ENCODE results near the gene SERPINB2. TPM values are rescaled to one million over a fixed set of nuclear protein-coding genes. Genes with fewer than 3 reads are reported as not detected.

Gene SERPINB2
- total RNA-seq, 3 donors from 2014 or later (not counting 1 experiment from before 2014, with no cell fraction given): 1.4 to 9.0 TPM; not detected in 1

- DNase-seq: no peak
- H3K36me3 ChIP-seq (ENCODE audit: control insufficient read depth, insufficient read depth, low read length): no peaks in the 10 kb centered on the region
- no peak overlapping the region for H3K4me3 Mint-ChIP-seq
- peaks cover 0 to 10% of the 10 kb centered on the region in 2 donors for H3K4me1 Mint-ChIP-seq
- no peaks in the 10 kb centered on the region for H3K9me3 ChIP-seq (ENCODE audit: control insufficient read depth, insufficient read depth, low read length)
- TF ChIP-seq CTCF (IDR thresholded peaks at IDR 0.05): no peak
- intact Hi-C loops (cut with micrococcal nuclease): no loop called here
- H3K4me1 ChIP-seq (ENCODE audit: control insufficient read depth, insufficient read depth, low read length): peaks cover 6% of the 10 kb centered on the region
- H3K27ac Mint-ChIP-seq: no peak overlapping the region
- H3K36me3 Mint-ChIP-seq: no peaks in the 10 kb centered on the region
- 80% methylated on average over 2 of the region's 3 CpGs for WGBS (ENCODE audit: insufficient coverage)
- H3K9me3 Mint-ChIP-seq: peaks cover 0 to 3% of the 10 kb centered on the region in 2 donors
- no peak overlapping the region for H3K4me3 ChIP-seq (ENCODE audit: low read length)
- H3K27me3 ChIP-seq (ENCODE audit: control insufficient read depth, insufficient read depth, low read length): peaks cover 11% of the 10 kb centered on the region
- H3K27ac ChIP-seq (ENCODE audit: low read length): no peak overlapping the region
- ATAC-seq: no peak
- H3K27me3 Mint-ChIP-seq (ENCODE audit: low read depth in 2 of 2): peaks cover 48 to 59% of the 10 kb centered on the region in 2 donors
Observed at GRCh38 chr18:63947051-63947790, 59.7 kb downstream of the SERPINB2 start.

- H3K36me3 ChIP-seq (ENCODE audit: control insufficient read depth, insufficient read depth, low read length): no peaks in the 10 kb centered on the region
- Mint-ChIP-seq H3K27ac (no peak within 1 kb of the TSS), H3K27me3 (ENCODE audit: low read depth in 2 of 2) (peaks cover 32 to 39% of the 10 kb centered on the region in 2 donors), H3K4me3 (no peak within 1 kb of the TSS), H3K4me1 (peaks cover 0 to 10% of the 10 kb centered on the region in 2 donors), H3K36me3 (no peaks in the 10 kb centered on the region), H3K9me3 (peaks cover 0 to 3% of the 10 kb centered on the region in 2 donors)
- H3K9me3 ChIP-seq (ENCODE audit: control insufficient read depth, insufficient read depth, low read length): no peaks in the 10 kb centered on the region
- H3K27me3 ChIP-seq (ENCODE audit: control insufficient read depth, insufficient read depth, low read length): peaks cover 11% of the 10 kb centered on the region
- intact Hi-C loops (cut with micrococcal nuclease): no loop called here
- peak in 1 of 2 donors; percentile 78 for DNase-seq
- 27% methylated on average over 35 of the region's 35 CpGs for WGBS (ENCODE audit: insufficient coverage)
- TF ChIP-seq CTCF (IDR thresholded peaks at IDR 0.05): no peak
- no peak within 1 kb of the TSS for H3K4me3 ChIP-seq (ENCODE audit: low read length)
- H3K27ac ChIP-seq (ENCODE audit: low read length): no peak within 1 kb of the TSS
- H3K4me1 ChIP-seq (ENCODE audit: control insufficient read depth, insufficient read depth, low read length): peaks cover 6% of the 10 kb centered on the region
- peak; percentile 61 to 77 (median 72) for ATAC-seq
Observed at GRCh38 chr18:63949068-63949737, 61.7 kb downstream of the SERPINB2 start, which contains the start of gene HMSD. TSS of gene HMSD (plus strand) at chr18:63949301. CDS start at chr18:63953456, 4,155 bp downstream.

GRCh38 chr18:63951302-63951705, 63.8 kb downstream of the SERPINB2 start:
- peaks cover 32 to 51% of the 10 kb centered on the region in 2 donors for H3K27me3 Mint-ChIP-seq (ENCODE audit: low read depth in 2 of 2)
- H3K36me3 Mint-ChIP-seq: no peaks in the 10 kb centered on the region
- intact Hi-C loops (cut with micrococcal nuclease): no loop called here
- Histone ChIP-seq H3K27ac (ENCODE audit: low read length) (no peak overlapping the region), H3K4me3 (ENCODE audit: low read length) (no peak overlapping the region), H3K27me3 (ENCODE audit: control insufficient read depth, insufficient read depth, low read length) (peaks cover 11% of the 10 kb centered on the region), H3K4me1 (ENCODE audit: control insufficient read depth, insufficient read depth, low read length) (peaks cover 6% of the 10 kb centered on the region), H3K9me3 (ENCODE audit: control insufficient read depth, insufficient read depth, low read length) (no peaks in the 10 kb centered on the region), H3K36me3 (ENCODE audit: control insufficient read depth, insufficient read depth, low read length) (no peaks in the 10 kb centered on the region)
- no peak for TF ChIP-seq CTCF (IDR thresholded peaks at IDR 0.05)
- no peak overlapping the region for H3K4me3 Mint-ChIP-seq
- DNase-seq: peak in 1 of 2 donors; percentile 19
- peaks cover 0 to 10% of the 10 kb centered on the region in 2 donors for H3K4me1 Mint-ChIP-seq
- ATAC-seq: no peak
- peaks cover 0 to 3% of the 10 kb centered on the region in 2 donors for H3K9me3 Mint-ChIP-seq
- WGBS (ENCODE audit: insufficient coverage): 68% methylated on average over 3 of the region's 4 CpGs
- H3K27ac Mint-ChIP-seq: no peak overlapping the region

Other genes with a start within 250 kb of the SERPINB2 start
- gene SERPINB4, start 243.4 kb upstream of the SERPINB2 start, total RNA-seq: not detected
- gene SERPINB3, start 225.8 kb upstream of the SERPINB2 start, total RNA-seq: not detected
- gene SERPINB11, start 184.7 kb upstream of the SERPINB2 start, total RNA-seq: not detected
- gene SERPINB7, start 112.3 kb upstream of the SERPINB2 start, total RNA-seq: not detected
- gene SERPINB10, start 20.3 kb downstream of the SERPINB2 start, total RNA-seq: under 1 TPM in 1 of 3 donors, not detected in 2; 0.43 TPM
- not detected for gene HMSD, start 61.6 kb downstream of the SERPINB2 start, total RNA-seq
- 10 to 100 TPM in 2 of 3 donors, 1 to 10 TPM in 1; 4.9 to 12.9 (median 12.8) TPM for gene SERPINB8, start 82.4 kb downstream of the SERPINB2 start, total RNA-seq

All from natural killer cell (primary cell).